Thyroid gland (tissue), 4 donors: ENCODE measurements around the gene STOX1.

Experiments
- POLR2A ChIP-seq, 2 donors: fragments of 450-650 bp; IDR thresholded peaks; one replicate each; pipeline ENCODE4 v1.6.1; 2017; ENCODE audit warnings: antibody characterized with exemption in 2 of 2, mild to moderate bottlenecking in 2 of 2, moderate library complexity in 1 of 2
- TF ChIP-seq, protein P1 (sequence below), 6 experiments: fragments of 200-600 bp in 3 of 6; fragments of 450-650 bp in 3 of 6; sonication (generic) in 3 of 6; IDR thresholded peaks; one replicate each; pipeline ENCODE4 v1.5.1; 2016 to 2019; ENCODE audit warnings: antibody characterized with exemption in 6 of 6, mild to moderate bottlenecking in 2 of 6, inconsistent platforms in 1 of 6, moderate library complexity in 1 of 6

DNA sequence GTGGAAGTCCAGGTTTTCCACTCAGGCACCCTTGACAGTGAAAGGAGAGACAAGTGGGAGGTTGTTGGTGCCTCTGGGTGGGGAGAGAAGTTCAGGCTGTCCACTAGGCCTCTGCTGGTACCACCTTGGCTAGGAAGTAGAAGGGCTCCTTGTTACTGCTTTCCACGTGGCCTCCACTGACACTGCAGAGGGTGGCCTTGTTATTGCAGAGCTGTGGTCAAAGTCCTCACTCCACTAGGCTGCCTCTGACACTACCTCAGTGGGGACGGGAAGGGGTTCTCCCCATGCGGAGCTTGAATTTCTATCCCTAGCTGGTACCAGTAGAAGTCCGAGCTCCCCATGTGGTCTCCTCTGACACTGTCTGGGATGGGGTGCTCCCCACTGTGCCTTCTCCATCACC lies 14.9 kb upstream of the STOX1 start:
- TF ChIP-seq POLR2A (IDR thresholded peaks at IDR 0.05) = no peak
- TF ChIP-seq, protein P1, sequence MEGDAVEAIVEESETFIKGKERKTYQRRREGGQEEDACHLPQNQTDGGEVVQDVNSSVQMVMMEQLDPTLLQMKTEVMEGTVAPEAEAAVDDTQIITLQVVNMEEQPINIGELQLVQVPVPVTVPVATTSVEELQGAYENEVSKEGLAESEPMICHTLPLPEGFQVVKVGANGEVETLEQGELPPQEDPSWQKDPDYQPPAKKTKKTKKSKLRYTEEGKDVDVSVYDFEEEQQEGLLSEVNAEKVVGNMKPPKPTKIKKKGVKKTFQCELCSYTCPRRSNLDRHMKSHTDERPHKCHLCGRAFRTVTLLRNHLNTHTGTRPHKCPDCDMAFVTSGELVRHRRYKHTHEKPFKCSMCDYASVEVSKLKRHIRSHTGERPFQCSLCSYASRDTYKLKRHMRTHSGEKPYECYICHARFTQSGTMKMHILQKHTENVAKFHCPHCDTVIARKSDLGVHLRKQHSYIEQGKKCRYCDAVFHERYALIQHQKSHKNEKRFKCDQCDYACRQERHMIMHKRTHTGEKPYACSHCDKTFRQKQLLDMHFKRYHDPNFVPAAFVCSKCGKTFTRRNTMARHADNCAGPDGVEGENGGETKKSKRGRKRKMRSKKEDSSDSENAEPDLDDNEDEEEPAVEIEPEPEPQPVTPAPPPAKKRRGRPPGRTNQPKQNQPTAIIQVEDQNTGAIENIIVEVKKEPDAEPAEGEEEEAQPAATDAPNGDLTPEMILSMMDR (IDR thresholded peaks at IDR 0.05) = no peak
